H1 (cell line): Measurements from ENCODE around the gene RSU1.

Experiments used
- CTCF ChIP-seq, 3 experiments: IDR thresholded peaks; 1 replicate in 2 of 3; 2 replicates in 1 of 3; pipeline versions ENCODE4 v1.5.1 to v1.6.1; 2011; ENCODE audit warnings: low read length in 3 of 3, mild to moderate bottlenecking in 3 of 3, inconsistent platforms in 2 of 3, low read depth in 1 of 3, moderate library complexity in 1 of 3; ENCODE audit not compliant: insufficient read depth in 1 of 3; ENCODE audit errors: control extremely low read depth in 1 of 3
- FOSL1 ChIP-seq: IDR thresholded peaks from 2 replicates; pipeline ENCODE4 v1.6.1; 2011; ENCODE audit warnings: mild to moderate bottlenecking, low read depth, low read length, moderate library complexity; ENCODE audit not compliant: insufficient read depth
- POLR2A ChIP-seq, 2 experiments: IDR thresholded peaks; 1 replicate in 1 of 2; 2 replicates in 1 of 2; pipeline ENCODE4 v1.6.1; 2011; ENCODE audit warnings: low read depth in 2 of 2, low read length in 2 of 2, mild to moderate bottlenecking in 2 of 2; ENCODE audit errors: control extremely low read depth in 1 of 2
- SP2 ChIP-seq: IDR thresholded peaks from 2 replicates; pipeline ENCODE4 v1.6.1; 2012; ENCODE audit warnings: mild to moderate bottlenecking, low read length, inconsistent platforms
- TBP ChIP-seq: IDR thresholded peaks from 2 replicates; pipeline ENCODE4 v1.6.1; 2011; ENCODE audit warnings: low read depth, low read length, improper control_type of control experiment

- no peak for TF ChIP-seq POLR2A (IDR thresholded peaks at IDR 0.05; ENCODE audit: control extremely low read depth in 1 of 2, low read depth in 2 of 2, low read length in 2 of 2)
- no peak for TF ChIP-seq TBP
- TF ChIP-seq CTCF (IDR thresholded peaks at IDR 0.05; ENCODE audit: control extremely low read depth in 1 of 3, insufficient read depth in 1 of 3, low read depth in 1 of 3, low read length in 3 of 3): no peak
- TF ChIP-seq FOSL1: no peak
- no peak for TF ChIP-seq SP2
These were observed 153.8 kb downstream of the RSU1 start for GRCh38 chr10:16663444-16663843.
